GM19025 (cell line): ENCODE data around the gene VWA2.

Experiments
- ATAC-seq: cut with Tn5 transposase; IDR thresholded peaks from one replicate; pipeline ENCODE4 v1.9.1; 2021; ENCODE audit warnings: mild to moderate bottlenecking, low read depth, moderate library complexity; ENCODE audit not compliant: unreplicated experiment

The VWA2 gene

DNA sequence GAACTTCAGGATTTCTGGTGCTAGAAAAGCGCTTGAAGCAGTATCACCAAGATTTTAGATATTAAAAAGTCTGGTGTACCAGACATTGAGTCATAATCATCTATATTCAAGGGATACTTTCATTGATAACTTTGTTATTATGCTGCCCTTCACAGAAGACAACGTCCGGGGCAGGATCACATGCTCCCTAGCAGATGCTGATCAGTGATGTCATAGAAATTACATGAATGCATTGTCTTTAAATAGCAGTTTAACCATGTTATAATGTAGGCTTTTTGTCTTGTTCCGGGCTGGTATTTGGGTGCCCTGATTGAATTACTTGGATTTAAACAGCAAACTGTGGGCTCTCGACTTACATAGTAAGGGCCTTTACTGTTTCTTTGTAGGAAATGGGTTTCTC is 54.0 kb downstream of the VWA2 start:
- ATAC-seq = no peak

DNA sequence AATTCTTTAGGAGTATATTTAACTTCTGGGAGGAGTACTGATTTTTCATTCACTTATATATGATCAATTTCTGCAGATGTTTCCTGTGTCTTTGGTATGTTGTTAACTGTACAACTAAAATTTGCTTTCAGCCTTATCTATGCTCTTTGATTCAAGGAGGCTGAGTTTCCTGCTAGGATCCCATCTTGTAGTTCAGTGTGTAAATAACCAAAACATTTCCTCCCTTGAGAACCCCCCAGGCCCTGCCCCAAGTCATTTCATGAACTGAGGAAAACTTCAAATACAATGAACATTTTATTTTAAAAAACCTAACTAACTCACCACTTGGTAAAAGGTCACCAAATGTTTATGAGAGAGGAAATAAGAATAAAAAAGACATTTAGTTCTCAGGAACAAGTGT is 55.5 kb downstream of the VWA2 start:
- no peak for ATAC-seq

DNA sequence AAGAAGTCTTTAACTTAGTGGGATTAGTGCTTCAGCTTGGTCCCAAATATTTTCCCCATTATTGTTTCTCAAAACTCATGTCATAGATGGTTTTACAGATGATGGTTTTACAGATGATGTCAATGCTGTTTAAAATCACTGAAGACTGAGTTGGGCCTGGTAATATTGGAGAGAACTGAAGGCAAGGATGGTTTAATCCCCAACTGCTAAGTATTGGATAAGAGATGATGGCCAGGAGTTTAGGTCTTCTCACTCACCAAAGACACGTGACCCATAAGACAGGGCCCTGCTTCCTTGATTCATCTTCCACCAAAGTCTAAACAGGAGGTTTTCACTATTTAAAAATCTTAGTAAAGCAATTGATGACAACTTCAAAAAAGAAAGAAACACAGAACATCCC is 56.3 kb downstream of the VWA2 start:
- no peak for ATAC-seq

DNA sequence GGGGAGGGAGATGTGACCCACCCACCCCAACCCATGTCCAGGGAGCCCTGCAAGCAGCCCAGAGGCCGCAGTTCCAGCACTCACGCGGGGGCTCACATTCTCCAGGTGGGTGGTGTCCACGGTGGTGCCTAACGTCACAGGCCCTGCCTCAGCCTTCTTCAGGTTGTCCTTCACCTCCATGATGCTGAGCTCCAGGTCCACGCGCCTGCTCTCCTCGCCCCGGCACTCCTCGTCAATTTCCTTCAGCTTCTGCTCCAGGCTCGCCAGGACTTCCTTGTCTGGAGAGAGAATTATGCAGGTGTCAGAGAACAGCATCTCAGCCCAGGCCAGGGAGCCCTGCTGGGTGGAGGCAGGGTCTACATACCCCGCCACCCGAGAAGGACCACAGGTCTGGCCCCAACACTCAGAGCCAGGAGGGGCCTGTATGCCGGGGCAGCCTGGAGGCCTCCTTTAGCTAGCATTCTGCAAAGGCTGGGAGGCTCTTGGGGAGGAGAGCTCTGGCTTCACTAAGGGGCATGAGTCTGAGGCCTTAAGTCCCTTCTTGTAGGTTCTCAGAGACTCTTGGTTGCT is 58.2 kb downstream of the VWA2 start:
- no peak for ATAC-seq

DNA sequence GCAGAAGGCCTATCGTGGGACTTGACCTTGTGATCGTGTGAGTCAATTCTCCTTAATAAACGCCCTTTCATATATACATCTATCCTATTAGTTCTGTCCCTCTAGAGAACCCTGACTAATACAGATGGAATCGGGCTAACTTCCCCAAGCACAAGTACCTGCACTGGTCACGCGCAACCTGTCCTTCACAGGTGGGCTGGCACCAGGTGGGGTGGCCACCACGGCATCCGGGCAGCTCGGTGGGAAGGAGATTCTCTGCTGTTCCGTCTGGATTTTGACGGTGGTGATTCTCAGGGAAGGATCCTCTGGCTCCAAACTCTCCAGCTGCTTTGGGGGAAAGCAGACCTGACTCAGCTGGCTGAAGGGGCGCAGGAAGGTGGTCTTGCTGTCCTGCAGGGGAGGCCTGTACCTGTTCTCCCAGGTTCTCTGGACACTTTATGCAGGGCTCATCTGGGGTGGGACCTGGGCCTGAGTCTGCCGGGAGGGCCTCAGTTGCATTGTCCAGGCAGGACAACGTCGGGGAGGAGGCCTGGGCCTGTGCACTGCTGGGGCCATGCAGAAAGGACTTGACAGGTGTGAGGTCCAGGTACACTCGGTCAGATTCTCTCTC is 61.1 kb downstream of the VWA2 start:
- no peak for ATAC-seq

DNA sequence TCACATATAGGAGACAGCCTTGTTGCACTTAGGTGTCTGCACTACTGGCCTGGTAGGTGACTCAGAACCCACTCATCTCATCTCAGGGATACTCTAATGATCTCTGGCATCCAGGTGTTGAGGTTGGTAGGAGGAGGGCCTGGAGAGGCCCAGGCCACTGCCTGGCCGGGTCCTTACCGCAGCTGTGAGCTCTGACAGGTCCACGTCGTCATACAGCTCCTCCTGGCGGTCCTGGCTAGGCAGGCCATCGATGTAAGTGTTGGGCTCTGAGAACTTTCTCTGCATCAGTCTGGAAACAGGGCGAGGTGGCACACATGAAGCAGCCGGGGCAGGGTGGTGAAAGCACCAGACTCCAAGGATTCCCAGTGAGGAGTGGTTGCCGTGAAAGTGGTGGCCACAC is 62.1 kb downstream of the VWA2 start:
- ATAC-seq = no peak

DNA sequence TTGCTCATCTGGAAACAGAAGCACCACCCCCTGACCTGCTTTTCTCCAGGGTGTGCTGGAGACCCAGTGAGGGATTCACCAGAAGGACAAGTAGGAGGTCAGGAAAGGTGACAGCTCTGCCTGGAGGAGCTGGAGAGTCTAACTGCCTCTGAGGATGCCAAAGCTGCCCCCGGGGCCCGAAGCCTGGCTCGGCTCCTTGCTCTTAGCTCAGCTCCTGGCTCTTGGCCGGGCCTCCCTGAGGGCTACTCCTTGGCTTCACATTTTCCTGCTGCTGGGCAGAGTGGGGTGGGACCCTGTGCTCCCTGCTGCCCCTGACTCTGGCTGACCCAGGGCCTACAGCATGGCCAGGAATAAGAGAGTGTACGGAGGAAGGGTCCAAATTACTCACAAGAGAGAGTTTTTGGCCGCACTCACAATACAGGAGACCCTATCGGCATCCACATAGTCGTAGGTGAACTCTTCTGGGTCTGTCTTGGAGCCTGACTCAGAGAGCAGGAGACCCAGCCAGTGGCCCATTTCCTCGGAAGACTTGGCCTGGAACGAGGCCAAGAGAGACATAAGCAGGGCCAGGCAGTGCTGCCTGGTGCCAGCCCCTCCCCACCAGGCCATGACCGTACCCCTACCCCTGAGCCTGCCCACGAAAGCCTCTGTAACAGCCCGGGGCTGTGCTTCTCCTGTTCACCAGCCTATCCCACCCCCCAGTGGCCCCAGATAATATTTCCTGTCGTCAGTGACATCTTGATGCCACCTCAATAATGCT is 63.1 kb downstream of the VWA2 start:
- no peak for ATAC-seq

DNA sequence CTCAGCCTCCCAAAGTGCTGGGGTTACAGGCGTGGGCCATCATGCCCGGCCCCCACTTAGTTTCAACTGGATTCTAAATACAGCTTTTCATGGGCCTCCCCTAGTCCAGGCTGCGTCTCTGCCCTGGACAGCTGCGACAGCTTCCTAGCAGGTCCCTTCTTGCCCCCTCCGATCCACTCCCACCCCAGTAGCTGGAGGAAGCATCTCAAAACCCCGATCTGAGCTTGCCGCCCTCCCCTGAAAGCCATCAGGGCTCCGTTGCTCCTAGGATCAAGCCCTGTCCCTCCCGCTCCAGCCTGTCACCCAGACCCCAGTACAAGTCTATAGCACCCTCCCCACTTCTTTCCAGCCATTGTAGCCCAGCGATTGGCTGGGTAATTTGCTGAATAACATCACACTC is 64.5 kb downstream of the VWA2 start:
- peak; percentile 6 for ATAC-seq

DNA sequence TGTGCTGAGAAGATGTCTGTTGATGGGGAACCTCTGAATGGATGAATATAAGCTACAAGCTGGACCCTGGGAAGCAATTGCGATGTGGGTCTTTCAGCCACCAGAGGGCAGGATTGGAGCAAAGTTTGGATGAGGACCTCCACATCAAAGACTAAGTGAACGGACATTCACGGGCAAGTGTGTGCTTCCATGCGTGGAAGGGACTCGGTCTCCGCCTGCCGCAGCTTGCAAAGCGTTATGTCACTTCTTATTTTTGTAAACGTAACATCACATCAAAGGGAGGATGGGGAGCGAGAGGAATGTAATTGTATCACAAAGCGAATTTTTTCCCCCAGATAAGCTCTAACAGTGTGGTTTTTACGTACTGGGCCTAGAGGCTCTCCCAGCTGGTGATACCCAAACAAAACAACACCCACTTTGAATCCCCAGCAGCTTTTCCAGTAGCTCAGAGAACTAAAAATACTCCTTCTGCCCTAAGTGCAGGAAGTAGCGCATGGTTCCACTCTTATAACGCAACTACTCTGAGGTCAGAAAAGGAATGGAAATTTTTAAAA is 65.0 kb downstream of the VWA2 start:
- peak; percentile 68 for ATAC-seq

DNA sequence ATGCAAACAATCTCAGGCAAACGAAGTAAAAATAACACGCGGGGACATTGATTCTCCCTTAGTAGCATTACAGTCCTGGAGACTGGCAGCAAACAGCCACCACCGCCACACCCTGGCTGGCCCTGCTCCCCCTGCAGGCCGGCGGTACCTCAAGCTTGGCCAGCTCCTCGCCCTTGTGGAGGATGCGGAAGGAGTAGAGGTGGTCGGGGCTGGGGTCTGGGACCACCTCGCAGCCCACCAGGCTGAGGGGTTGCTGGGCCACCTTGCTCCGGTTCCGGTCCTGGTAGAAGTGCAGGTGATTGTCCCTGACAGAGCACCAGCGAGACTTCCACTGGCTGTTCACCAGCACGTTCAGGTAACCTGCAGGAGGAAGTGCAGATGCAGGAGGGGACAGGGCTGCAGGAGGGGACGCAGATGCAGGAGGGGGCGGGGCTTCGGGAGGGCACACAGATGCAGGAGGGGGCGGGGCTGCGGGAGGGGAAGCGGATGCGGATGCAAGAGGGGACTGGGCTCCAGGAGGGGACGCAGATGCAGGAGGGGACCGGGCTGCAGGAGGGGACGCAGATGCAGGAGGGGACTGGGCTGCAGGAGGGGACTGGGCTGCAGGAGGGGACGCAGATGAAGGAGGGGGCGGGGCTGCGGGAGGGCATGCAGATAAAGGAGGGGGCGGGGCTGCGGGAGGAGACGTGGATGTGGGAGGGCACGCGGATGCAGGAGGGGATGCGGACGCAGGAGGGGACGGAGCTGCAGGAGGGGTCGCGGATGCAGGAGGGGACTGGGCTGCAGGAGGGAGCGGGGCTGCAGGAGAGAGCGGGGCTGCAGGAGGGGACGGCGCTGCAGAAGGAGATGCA is 65.7 kb downstream of the VWA2 start:
- peak; percentile 40 for ATAC-seq

DNA sequence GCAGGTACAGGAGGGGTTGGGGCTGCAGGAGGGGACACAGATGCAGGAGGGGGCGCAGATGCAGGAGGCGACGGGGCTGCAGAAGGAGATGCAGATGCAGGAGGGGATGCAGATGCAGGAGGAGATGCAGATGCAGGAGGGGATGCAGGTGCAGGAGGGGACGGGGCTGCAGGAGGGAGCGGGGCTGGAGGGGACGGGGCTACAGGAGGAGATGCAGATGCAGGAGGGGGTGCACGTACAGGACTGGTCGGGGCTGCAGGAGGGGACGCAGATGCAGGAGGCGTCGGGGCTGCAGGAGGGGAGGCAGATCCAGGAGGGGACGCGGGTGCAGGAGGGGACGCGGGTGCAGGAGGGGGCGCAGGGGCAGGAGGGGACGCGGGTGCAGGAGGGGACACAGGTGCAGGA is 66.5 kb downstream of the VWA2 start:
- no peak for ATAC-seq

DNA sequence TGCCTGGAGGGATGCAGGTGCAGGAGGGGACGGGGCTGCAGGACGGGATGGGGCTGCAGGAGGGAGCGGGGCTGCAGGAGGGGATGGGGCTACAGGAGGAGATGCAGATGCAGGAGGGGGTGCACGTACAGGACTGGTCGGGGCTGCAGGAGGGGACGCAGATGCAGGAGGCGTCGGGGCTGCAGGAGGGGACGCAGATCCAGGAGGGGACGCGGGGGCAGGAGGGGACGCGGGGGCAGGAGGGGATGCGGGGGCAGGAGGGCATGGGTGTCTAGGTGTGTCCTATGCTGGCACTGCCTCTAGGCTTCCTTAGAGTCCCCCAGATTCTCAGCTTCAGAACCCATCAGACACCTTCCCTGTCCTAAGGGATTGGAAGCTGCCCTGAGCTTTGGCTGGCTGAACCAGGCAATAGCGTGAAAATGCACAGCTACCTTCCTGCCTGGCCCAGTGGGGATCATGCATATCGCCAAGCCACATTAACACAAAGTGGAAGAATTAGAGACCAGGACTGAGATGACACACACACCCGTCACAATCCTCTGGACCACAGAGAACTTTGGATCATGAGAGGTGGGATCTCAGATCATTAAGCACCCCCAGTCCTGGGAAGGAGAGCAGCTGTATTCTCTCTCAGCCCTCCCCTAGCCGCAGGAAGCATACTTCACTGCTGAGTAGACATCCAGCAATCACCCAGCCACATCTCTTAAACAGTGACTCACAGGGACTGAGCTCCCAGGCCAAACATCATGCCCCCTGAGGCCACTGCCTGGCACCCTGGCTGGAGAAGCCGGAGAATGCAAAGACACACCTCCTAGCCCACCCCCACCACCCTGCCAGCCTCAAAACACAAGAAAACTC is 67.3 kb downstream of the VWA2 start:
- no peak for ATAC-seq

DNA sequence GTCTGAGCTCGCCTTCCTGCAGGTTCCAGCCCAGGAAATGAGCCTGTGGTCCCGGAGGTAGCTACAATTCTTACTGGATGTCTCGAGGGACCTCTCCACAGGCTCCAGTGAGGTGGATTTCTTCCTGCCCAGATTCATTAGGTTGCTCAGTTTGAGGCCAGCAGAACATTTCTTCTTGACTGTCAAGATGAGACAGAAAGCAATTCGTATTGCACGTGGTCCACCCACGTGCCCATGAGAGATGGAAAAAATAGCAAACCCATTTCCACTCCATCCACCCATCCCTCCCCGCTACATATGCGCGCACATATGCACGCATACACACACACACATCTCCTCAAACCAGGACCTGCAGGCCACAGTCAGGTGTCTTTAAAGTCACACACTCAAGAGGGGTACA is 68.7 kb downstream of the VWA2 start:
- no peak for ATAC-seq

DNA sequence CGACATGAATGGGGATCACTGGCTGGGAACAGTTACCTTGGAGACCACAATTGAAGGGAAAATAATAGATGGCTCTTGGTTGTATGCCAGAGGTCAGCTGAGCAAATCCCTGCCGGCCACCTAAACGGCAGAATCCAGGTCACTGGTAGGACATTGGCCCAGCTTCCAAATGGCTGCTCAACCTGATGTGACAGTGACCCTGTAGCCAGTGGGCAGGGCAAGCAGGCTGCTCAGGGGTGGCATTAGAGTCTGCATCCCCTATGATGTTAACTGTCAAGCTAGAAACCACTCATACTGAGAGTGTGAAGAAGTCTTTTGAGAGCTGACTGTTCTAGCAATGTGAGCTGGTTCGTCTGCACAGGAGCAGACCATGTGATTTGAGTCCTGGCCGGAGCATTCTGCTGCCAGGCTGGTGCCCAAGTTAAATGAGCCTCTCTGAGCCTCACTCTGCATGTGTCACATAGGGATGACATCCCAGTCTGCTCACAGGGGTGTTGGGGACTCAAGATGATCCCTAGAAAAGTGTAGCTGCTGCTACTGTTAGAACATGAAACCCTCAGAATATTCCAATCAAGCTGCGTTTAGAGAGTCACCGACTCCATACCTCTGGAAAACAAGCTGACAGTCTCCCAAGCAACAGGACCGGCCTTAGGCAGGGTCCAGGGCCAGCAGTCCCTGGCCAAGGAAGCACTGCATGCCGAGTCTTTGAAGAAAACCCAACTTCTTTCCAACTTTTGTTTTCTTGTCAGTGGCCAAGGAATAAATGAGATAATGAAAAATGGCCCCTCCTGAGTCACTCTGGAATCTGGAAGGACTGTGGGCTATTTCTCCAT is 69.7 kb downstream of the VWA2 start:
- ATAC-seq = no peak

DNA sequence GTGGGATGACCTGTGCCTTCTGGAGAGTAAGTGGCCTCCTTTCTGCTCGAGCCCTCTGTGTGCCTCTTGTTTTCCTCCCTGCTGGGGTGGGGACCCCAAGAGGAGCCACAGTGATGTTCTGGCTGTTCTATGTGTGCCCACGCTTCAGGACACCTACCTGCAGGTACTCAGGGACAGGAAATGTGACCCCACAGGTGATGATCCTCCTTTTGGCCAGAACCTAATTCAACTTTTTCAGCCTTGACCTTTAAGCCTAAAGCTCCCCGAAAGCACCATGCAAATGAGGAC is 70.3 kb downstream of the VWA2 start:
- ATAC-seq = no peak

DNA sequence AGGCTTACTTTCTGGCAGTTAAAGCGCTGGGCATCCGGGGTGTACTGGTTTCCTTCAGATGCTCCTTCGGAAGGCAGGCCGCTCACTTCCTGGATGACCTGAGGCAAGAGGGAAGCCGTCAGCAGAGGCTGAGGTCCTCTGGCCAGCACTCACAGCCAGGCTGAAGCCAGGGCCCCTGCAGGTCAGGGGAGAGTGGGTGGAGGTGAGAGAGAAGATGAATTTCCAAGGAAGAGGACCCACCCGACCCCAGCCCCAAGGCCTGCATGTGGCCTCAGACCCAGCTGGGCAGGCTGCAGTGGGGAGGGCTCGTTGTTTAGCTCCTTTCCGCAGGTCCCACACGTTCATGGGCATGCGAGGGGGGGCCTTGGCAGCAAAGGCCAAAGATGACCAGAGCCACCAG is 71.3 kb downstream of the VWA2 start:
- ATAC-seq = no peak

DNA sequence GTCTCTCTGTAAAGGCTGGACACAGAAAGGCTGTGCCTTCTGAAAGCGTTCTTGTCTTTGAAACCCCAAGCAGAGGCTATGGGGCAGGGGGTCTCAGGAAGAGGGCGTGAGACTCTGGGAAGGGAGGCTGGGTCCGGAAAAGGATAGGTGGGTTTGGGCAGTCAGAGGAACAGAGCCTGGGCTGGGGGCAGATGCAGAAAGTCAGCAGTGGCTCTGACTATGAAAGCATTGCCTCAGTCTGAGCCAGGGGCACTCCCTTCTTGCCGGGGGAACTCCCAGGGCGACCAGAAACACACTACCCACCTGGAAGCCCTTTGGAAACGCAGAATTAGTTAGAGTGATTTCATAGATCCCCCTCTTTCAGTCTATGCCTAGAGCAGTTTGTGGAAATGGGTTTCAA is 72.0 kb downstream of the VWA2 start:
- no peak for ATAC-seq

DNA sequence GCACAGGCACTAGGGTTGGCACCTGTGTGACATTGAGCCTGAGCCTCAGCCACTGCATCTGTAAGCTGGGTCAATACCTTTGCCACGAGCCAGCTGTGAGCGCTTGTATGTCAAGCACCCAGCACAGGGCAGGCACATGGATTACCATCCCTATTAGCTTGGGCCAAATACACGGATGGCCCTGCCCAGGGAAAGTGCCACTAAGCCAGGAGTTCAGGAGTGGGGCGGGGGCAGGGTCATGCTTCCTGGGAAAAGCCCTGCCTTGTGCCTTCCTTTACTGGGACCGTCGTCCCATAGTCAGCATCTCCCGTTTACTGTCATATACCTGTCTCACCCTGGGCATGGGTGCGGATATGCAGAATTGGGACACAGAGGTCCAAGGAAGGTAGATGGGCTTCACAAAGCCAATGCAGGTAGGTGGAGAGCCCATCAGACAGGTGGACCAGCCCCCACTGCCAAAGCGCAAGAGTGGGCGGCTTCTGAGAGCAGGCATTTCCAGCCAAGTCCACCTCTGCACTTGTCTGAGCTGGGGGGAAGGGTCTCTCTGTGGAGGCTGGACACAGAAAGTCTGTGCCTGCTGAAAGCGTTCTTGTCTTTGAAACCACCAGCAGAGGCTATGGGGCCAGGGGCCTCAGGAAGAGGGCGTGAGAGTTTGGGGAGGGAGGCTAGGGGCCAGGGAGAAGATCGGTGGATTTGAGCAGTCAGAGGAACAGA is 72.6 kb downstream of the VWA2 start:
- ATAC-seq = no peak

DNA sequence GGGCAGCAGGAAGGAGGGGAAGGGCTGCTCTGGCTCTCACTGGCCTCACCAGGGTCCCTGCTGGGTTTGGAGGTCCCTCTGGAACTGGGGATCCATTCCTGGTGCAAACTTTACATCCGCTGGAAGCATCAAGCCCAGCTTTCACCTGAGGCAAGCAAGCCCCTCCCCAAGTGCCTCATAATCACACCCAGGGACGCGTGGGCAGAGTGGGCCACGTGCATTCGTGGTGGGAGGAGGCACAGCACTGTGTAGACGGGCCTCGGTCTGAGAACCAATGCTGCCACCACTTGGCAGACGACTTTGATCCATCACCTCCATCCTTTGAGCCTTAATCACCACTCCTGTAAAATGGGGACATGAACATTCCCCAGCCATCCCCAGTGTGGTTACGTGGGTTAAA is 74.1 kb downstream of the VWA2 start:
- no peak for ATAC-seq
